HepG2 (cell line): ENCODE measurements around the gene PKLR. TPM values are rescaled to one million over a fixed set of nuclear protein-coding genes. Genes with fewer than 3 reads are reported as not detected.
A peak's percentile ranks its signal among the peaks of the same experiment; 100 is the strongest.

Experiments used
- AGO2 ChIP-seq: fragments of 200-400 bp; formaldehyde crosslinking; optimal IDR thresholded peaks from 2 replicates; pipeline ENCODE3; 2017; ENCODE audit warnings: mild to moderate bottlenecking, low read depth, low read length, moderate library complexity
- ATF1 ChIP-seq: IDR thresholded peaks from 2 replicates; pipeline ENCODE4 v1.6.1; 2016; ENCODE audit warnings: mild to moderate bottlenecking, control low read depth
- ATF4 ChIP-seq, 2 experiments: fragments of 450-650 bp in 1 of 2; sonication (generic) in 1 of 2; formaldehyde crosslinking; IDR thresholded peaks; 2 replicates each; pipeline versions ENCODE4 v1.5.0 to v1.8.0; 2020 to 2022; ENCODE audit warnings: mild to moderate bottlenecking in 1 of 2, missing genetic modification reagents in 1 of 2
- ATF7 ChIP-seq, 2 experiments: fragments of 450-650 bp in 1 of 2; sonication (generic) in 1 of 2; formaldehyde crosslinking in 1 of 2; IDR thresholded peaks; 2 replicates each; pipeline versions ENCODE4 v1.4.0 to v1.6.1; 2016 to 2020; ENCODE audit warnings: antibody characterized with exemption in 1 of 2, mild to moderate bottlenecking in 1 of 2, missing genetic modification reagents in 1 of 2
- BRD4 ChIP-seq: sonication (generic); formaldehyde crosslinking; IDR thresholded peaks from 2 replicates; pipeline ENCODE4 v1.4.0; 2020; ENCODE audit warnings: missing genetic modification reagents
- CAMTA2 ChIP-seq: sonication (generic); formaldehyde crosslinking; IDR thresholded peaks from 2 replicates; pipeline ENCODE4 v1.4.0; 2020; ENCODE audit warnings: mild to moderate bottlenecking, missing genetic modification reagents, borderline replicate concordance
- ERF ChIP-seq: IDR thresholded peaks from 2 replicates; pipeline ENCODE4 v1.6.1; 2018; ENCODE audit warnings: missing biosample characterization, missing genetic modification reagents
- IRX3 ChIP-seq: sonication (generic); formaldehyde crosslinking; IDR thresholded peaks from 2 replicates; pipeline ENCODE4 v1.8.1; 2023; ENCODE audit warnings: mild to moderate bottlenecking, low read depth, missing genetic modification reagents, borderline replicate concordance
- PLRG1 ChIP-seq: fragments of 450-650 bp; conservative IDR thresholded peaks from 2 replicates; pipeline ENCODE4 v1.6.1; 2016
- RFXAP ChIP-seq: sonication (generic); formaldehyde crosslinking; IDR thresholded peaks from 2 replicates; pipeline ENCODE4 v1.4.0; 2020; ENCODE audit warnings: missing genetic modification reagents, borderline replicate concordance
- SALL1 ChIP-seq: sonication (generic); formaldehyde crosslinking; IDR thresholded peaks from 2 replicates; pipeline ENCODE4 v1.8.0; 2022; ENCODE audit warnings: mild to moderate bottlenecking, missing genetic modification reagents
- SETDB1 ChIP-seq: sonication (generic); formaldehyde crosslinking; IDR thresholded peaks from 2 replicates; pipeline ENCODE4 v1.5.1; 2020; ENCODE audit warnings: missing genetic modification reagents, mild to moderate bottlenecking, borderline replicate concordance
- TBP ChIP-seq: sonication (generic); formaldehyde crosslinking; IDR thresholded peaks from 2 replicates; pipeline ENCODE4 v1.5.0; 2020; ENCODE audit warnings: missing genetic modification reagents
- ZBTB2 ChIP-seq: sonication (generic); formaldehyde crosslinking; IDR thresholded peaks from 2 replicates; pipeline ENCODE4 v1.8.0; 2022; ENCODE audit warnings: low read depth, missing genetic modification reagents
- ZIK1 ChIP-seq: sonication (generic); formaldehyde crosslinking; IDR thresholded peaks from 2 replicates; pipeline ENCODE4 v1.5.0; 2020; ENCODE audit warnings: mild to moderate bottlenecking, low read depth, missing genetic modification reagents, borderline replicate concordance
- ZNF160 ChIP-seq: sonication (generic); formaldehyde crosslinking; IDR thresholded peaks from 2 replicates; pipeline ENCODE4 v1.8.0; 2022; ENCODE audit warnings: mild to moderate bottlenecking, inconsistent platforms, missing genetic modification reagents
- ZNF383 ChIP-seq: sonication (generic); formaldehyde crosslinking; IDR thresholded peaks from 2 replicates; pipeline ENCODE4 v1.4.0; 2020; ENCODE audit warnings: missing genetic modification reagents, mild to moderate bottlenecking, borderline replicate concordance
- ZNF501 ChIP-seq: sonication (generic); formaldehyde crosslinking; IDR thresholded peaks from 2 replicates; pipeline ENCODE4 v1.5.1; 2020; ENCODE audit warnings: mild to moderate bottlenecking, moderate library complexity, missing genetic modification reagents
- ZNF562 ChIP-seq: sonication (generic); formaldehyde crosslinking; IDR thresholded peaks from 2 replicates; pipeline ENCODE4 v1.8.0; 2022; ENCODE audit warnings: missing genetic modification reagents, borderline replicate concordance
- ZNF616 ChIP-seq: sonication (generic); formaldehyde crosslinking; IDR thresholded peaks from 2 replicates; pipeline ENCODE4 v1.5.0; 2020; ENCODE audit warnings: low read depth, mild to moderate bottlenecking, missing genetic modification reagents
- ZNF691 ChIP-seq: sonication (generic); formaldehyde crosslinking; IDR thresholded peaks from 2 replicates; pipeline ENCODE4 v1.4.0; 2020; ENCODE audit warnings: missing genetic modification reagents, low read depth, mild to moderate bottlenecking, borderline replicate concordance
- ZNF766 ChIP-seq: sonication (generic); formaldehyde crosslinking; IDR thresholded peaks from 2 replicates; pipeline ENCODE4 v1.5.0; 2020; ENCODE audit warnings: missing genetic modification reagents, borderline replicate concordance
- ZNF788 ChIP-seq: sonication (generic); formaldehyde crosslinking; IDR thresholded peaks from 2 replicates; pipeline ENCODE4 v1.5.0; 2020; ENCODE audit warnings: mild to moderate bottlenecking, missing genetic modification reagents, borderline replicate concordance
- ZSCAN31 ChIP-seq: sonication (generic); formaldehyde crosslinking; IDR thresholded peaks from 2 replicates; pipeline ENCODE4 v1.5.0; 2020; ENCODE audit warnings: low read depth, mild to moderate bottlenecking, missing genetic modification reagents
- polyA plus RNA-seq, 8 experiments: library from polyadenylated mRNA; depleted of rRNA in 3 of 8; stranded (reverse) in 7 of 8; unstranded in 1 of 8; fragments of >200 nt; fragmentation: Illumina TruSeq in 4 of 8; extraction: Trizol in 4 of 8; gene quantifications; 2 replicates each; pipeline versions ENCODE4 v1.2.1 to v1.2.3, GENCODE V29; 2011 to 2016; ENCODE audit warnings: low read depth in 4 of 8, missing spikeins in 1 of 8, mixed read lengths in 1 of 8; ENCODE audit not compliant: insufficient read depth in 1 of 8
- total RNA-seq, 5 experiments: library from RNA; depleted of rRNA; stranded (reverse); fragments of >200 nt; fragmentation: Illumina TruSeq; extraction: Trizol; gene quantifications; 2 replicates each; pipeline ENCODE4 v1.2.3, GENCODE V29; 2016; ENCODE audit warnings: low read depth in 1 of 5
- TF ChIP-seq, protein P1 (sequence below): IDR thresholded peaks from 2 replicates; pipeline ENCODE4 v1.6.1; 2018; ENCODE audit warnings: missing genetic modification reagents
- TF ChIP-seq, protein P2 (sequence below): sonication (generic); formaldehyde crosslinking; IDR thresholded peaks from 2 replicates; pipeline ENCODE4 v1.5.1; 2020; ENCODE audit warnings: missing genetic modification reagents, mild to moderate bottlenecking, borderline replicate concordance

The PKLR gene
- total and polyA plus RNA-seq, 2 of the 13 experiments (the other 11 are each of a cell fraction or from before 2014, with no cell fraction given), result 10.3 to 29.3 TPM

DNA sequence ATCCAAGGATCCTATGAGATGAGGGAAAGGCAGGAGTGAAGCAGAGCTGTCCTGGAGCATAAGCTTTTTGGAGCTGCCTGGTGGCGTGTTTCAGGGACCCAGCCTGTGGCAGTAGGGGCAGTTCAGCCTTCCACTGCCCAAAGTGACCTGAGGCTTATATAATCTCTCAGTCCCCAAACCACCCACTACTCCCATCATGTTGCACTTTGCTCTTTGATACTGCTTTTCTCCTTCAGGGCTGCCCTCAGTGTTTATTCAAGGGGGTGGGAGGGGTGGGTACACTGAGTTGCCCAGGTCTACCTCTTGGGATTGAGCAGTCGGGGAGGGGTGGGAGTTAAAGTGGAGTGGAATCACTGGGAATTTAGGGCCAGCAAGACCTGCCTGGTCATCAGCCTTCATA, 14.7 kb downstream of the PKLR start (continued):
- no peak for TF ChIP-seq ATF7 (IDR thresholded peaks at IDR 0.05)
- no peak for TF ChIP-seq ATF7 (CRISPR knock-in tag; IDR thresholded peaks at IDR 0.05)
- no peak for TF ChIP-seq ZNF501 (CRISPR knock-in tag)
- TF ChIP-seq ZNF562, result no peak
- no peak for TF ChIP-seq ZNF788 (CRISPR knock-in tag)
- no peak for TF ChIP-seq IRX3 (CRISPR knock-in tag)
- TF ChIP-seq, protein P1, sequence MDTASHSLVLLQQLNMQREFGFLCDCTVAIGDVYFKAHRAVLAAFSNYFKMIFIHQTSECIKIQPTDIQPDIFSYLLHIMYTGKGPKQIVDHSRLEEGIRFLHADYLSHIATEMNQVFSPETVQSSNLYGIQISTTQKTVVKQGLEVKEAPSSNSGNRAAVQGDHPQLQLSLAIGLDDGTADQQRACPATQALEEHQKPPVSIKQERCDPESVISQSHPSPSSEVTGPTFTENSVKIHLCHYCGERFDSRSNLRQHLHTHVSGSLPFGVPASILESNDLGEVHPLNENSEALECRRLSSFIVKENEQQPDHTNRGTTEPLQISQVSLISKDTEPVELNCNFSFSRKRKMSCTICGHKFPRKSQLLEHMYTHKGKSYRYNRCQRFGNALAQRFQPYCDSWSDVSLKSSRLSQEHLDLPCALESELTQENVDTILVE (CRISPR knock-in tag), result no peak
- TF ChIP-seq ERF (CRISPR knock-in tag), result 0 out of 2 replicates have a peak, but pooled peaks have one; percentile 14
- no peak for TF ChIP-seq TBP (CRISPR knock-in tag)
- TF ChIP-seq PLRG1, result no peak
- TF ChIP-seq SALL1 (CRISPR knock-in tag), result no peak
- TF ChIP-seq ZNF160, result no peak
- no peak for TF ChIP-seq ZNF691 (CRISPR knock-in tag)
- TF ChIP-seq, protein P2, sequence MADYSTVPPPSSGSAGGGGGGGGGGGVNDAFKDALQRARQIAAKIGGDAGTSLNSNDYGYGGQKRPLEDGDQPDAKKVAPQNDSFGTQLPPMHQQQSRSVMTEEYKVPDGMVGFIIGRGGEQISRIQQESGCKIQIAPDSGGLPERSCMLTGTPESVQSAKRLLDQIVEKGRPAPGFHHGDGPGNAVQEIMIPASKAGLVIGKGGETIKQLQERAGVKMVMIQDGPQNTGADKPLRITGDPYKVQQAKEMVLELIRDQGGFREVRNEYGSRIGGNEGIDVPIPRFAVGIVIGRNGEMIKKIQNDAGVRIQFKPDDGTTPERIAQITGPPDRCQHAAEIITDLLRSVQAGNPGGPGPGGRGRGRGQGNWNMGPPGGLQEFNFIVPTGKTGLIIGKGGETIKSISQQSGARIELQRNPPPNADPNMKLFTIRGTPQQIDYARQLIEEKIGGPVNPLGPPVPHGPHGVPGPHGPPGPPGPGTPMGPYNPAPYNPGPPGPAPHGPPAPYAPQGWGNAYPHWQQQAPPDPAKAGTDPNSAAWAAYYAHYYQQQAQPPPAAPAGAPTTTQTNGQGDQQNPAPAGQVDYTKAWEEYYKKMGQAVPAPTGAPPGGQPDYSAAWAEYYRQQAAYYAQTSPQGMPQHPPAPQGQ (CRISPR knock-in tag), result no peak
- no peak for TF ChIP-seq SETDB1
- no peak for TF ChIP-seq ZNF766
- no peak for TF ChIP-seq ATF1 (CRISPR knock-in tag)
- no peak for TF ChIP-seq CAMTA2 (CRISPR knock-in tag)
- no peak for TF ChIP-seq ZBTB2 (CRISPR knock-in tag)
- no peak for TF ChIP-seq BRD4 (CRISPR knock-in tag)
- TF ChIP-seq ZNF616, result no peak
- TF ChIP-seq ATF4 (CRISPR knock-in tag; IDR thresholded peaks at IDR 0.05), result no peak
- TF ChIP-seq ZSCAN31, result no peak
- no peak for TF ChIP-seq RFXAP (CRISPR knock-in tag)
- no peak for TF ChIP-seq ZIK1 (CRISPR knock-in tag)
- TF ChIP-seq ZNF383 (CRISPR knock-in tag), result no peak
- no peak for TF ChIP-seq AGO2
